ENCODE results near the gene SDK1. TPM values are rescaled to one million over a fixed set of nuclear protein-coding genes. Genes with fewer than 3 reads are reported as not detected.

Gene SDK1
- total and polyA plus RNA-seq, 7 donors, result 0.31 to 2.4 (median 1.3) TPM

- Histone ChIP-seq H3K27ac (no peak overlapping the region), H3K36me3 (ENCODE audit: insufficient read depth in 1 of 2, low read depth in 1 of 2) (no peaks in the 10 kb centered on the region), H3K9me3 (no peaks in the 10 kb centered on the region), H3K4me1 (no peaks in the 10 kb centered on the region), H3K4me3 (no peak overlapping the region), H3K27me3 (ENCODE audit: insufficient read depth in 3 of 3, low read length in 2 of 3) (peaks cover 0 to 5% (median 4%) of the 10 kb centered on the region in 3 donors)
- DNase-seq (no peak), ATAC-seq (no peak)
- TF ChIP-seq CTCF (IDR thresholded peaks at IDR 0.05), result no peak
- intact Hi-C loops (cut with DNase I), result no loop called here
- 93 to 95% (median 94%) methylated on average over 10 of the region's 10 CpGs for WGBS, 3 donors
These were observed 714.9 kb downstream of the SDK1 start for GRCh38 chr7:4015996-4016395.

GRCh38 chr7:4017081-4017480 lies 716.0 kb downstream of the SDK1 start:
- H3K36me3 ChIP-seq (ENCODE audit: insufficient read depth in 1 of 2, low read depth in 1 of 2), result no peaks in the 10 kb centered on the region
- TF ChIP-seq CTCF (IDR thresholded peaks at IDR 0.05), result no peak
- H3K27ac ChIP-seq, result no peak overlapping the region
- H3K27me3 ChIP-seq (ENCODE audit: insufficient read depth in 3 of 3, low read length in 2 of 3), result peaks cover 0 to 4% (median 0%) of the 10 kb centered on the region in 3 donors
- intact Hi-C loops (cut with DNase I), result no loop called here
- no peak for DNase-seq
- ATAC-seq, result no peak
- no peak overlapping the region for H3K4me3 ChIP-seq
- H3K9me3 ChIP-seq, result no peaks in the 10 kb centered on the region
- no peaks in the 10 kb centered on the region for H3K4me1 ChIP-seq
- WGBS, 3 donors, result 89 to 92% (median 89%) methylated on average over 21 of the region's 21 CpGs

GRCh38 chr7:4017785-4018184 lies 716.7 kb downstream of the SDK1 start:
- H3K9me3 ChIP-seq, result no peaks in the 10 kb centered on the region
- H3K36me3 ChIP-seq (ENCODE audit: insufficient read depth in 1 of 2, low read depth in 1 of 2), result no peaks in the 10 kb centered on the region
- H3K27me3 ChIP-seq (ENCODE audit: insufficient read depth in 3 of 3, low read length in 2 of 3), result peaks cover 0 to 4% (median 0%) of the 10 kb centered on the region in 3 donors
- H3K4me3 ChIP-seq, result no peak overlapping the region
- H3K27ac ChIP-seq, result no peak overlapping the region
- no peak for ATAC-seq
- 48 to 51% (median 50%) methylated on average over 9 of the region's 9 CpGs for WGBS, 3 donors
- intact Hi-C loops (cut with DNase I), result no loop called here
- no peak for DNase-seq
- no peak for TF ChIP-seq CTCF (IDR thresholded peaks at IDR 0.05)
- H3K4me1 ChIP-seq, result no peaks in the 10 kb centered on the region

DNA sequence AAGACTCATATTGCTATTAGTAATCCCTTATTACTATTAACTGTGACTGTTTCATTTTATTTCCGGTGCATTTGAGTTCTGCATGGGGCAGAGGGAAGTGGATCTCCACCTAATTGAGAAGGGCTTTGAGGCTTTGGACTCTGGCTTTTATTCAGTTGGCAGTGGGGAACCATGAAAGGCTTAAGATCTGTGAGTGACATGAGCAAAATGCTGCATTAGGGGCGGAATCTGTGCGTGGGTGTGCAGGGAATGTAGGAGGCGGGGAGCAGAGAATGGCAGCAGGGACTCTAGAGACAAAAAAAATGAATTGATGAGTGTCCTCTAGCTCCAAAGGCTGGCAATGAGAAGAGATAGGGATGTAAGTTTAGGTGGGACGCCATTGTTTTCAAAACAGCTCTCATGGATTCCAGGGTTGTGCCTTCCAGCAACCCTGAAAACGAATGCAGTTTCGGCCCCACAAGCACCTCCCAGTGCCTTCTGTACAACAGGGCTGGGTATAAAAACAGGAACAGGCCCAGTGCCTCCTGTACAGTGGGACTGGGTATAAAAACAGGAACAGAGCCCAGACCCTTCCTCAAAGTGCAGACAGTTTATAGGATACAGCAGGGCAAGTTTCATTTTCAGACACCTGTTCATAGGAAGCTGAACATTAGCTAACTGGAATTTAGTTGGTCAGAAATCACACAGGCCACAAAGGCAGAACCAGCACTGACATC lies 717.7 kb downstream of the SDK1 start:
- Histone ChIP-seq H3K27ac (no peak overlapping the region), H3K4me1 (no peaks in the 10 kb centered on the region), H3K27me3 (ENCODE audit: insufficient read depth in 3 of 3, low read length in 2 of 3) (peaks cover 0 to 4% (median 0%) of the 10 kb centered on the region in 3 donors), H3K4me3 (no peak overlapping the region), H3K9me3 (no peaks in the 10 kb centered on the region), H3K36me3 (ENCODE audit: insufficient read depth in 1 of 2, low read depth in 1 of 2) (no peaks in the 10 kb centered on the region)
- 60 to 64% (median 64%) methylated on average over 7 of the region's 7 CpGs for WGBS, 3 donors
- TF ChIP-seq CTCF (IDR thresholded peaks at IDR 0.05), result no peak
- ATAC-seq (no peak), DNase-seq (no peak)
- intact Hi-C loops (cut with DNase I), result no loop called here

DNA sequence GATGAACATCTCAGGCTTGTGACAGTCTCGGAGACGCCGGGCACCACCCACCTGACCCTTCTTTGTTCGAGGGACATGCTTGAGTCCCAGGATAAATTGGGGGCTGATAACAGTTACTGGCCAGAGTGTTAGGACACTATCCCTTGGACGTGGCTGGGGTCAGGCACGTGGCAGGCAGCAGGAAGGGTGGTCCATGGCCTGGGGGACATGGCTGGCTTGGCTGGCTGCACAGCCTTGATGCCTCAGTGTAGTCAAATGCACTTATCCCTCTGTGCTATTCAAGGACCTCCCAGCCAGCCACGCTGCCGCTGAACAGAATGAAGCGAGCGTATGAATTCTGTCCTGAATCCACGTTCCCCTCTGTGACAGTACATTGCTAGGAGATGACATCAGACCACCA lies 719.0 kb downstream of the SDK1 start:
- no peak for DNase-seq
- no peak overlapping the region for H3K4me3 ChIP-seq
- TF ChIP-seq CTCF (IDR thresholded peaks at IDR 0.05), result no peak
- no peak overlapping the region for H3K27ac ChIP-seq
- H3K36me3 ChIP-seq (ENCODE audit: insufficient read depth in 1 of 2, low read depth in 1 of 2), result no peaks in the 10 kb centered on the region
- peaks cover 0 to 4% (median 0%) of the 10 kb centered on the region in 3 donors for H3K27me3 ChIP-seq (ENCODE audit: insufficient read depth in 3 of 3, low read length in 2 of 3)
- intact Hi-C loops (cut with DNase I), result no loop called here
- WGBS, 3 donors, result 92 to 95% (median 95%) methylated on average over 11 of the region's 11 CpGs
- H3K9me3 ChIP-seq, result no peaks in the 10 kb centered on the region
- no peak for ATAC-seq
- no peaks in the 10 kb centered on the region for H3K4me1 ChIP-seq

Measured in psoas muscle (tissue), 8 donors.